ENCODE data around the gene ATP8B4.

The ATP8B4 gene

DNA sequence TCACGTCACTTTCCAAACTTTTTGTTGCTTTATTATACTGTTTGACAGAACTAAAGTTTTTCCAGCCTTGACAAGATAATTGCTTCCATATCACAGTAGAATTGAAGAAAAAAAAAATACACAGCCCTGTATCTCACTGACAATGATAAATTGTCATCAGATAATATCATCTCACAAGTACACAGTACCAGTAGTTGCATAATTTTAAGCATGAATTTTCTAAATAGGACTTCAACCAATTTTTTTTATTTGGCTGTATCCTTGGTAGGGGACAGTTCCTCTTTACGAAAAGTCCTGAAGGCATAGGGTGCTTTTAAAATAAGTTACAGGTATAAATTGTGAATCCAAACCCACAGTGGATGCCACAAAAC lies 230.7 kb downstream of the ATP8B4 start:
- DNase-seq, result no peak

DNA sequence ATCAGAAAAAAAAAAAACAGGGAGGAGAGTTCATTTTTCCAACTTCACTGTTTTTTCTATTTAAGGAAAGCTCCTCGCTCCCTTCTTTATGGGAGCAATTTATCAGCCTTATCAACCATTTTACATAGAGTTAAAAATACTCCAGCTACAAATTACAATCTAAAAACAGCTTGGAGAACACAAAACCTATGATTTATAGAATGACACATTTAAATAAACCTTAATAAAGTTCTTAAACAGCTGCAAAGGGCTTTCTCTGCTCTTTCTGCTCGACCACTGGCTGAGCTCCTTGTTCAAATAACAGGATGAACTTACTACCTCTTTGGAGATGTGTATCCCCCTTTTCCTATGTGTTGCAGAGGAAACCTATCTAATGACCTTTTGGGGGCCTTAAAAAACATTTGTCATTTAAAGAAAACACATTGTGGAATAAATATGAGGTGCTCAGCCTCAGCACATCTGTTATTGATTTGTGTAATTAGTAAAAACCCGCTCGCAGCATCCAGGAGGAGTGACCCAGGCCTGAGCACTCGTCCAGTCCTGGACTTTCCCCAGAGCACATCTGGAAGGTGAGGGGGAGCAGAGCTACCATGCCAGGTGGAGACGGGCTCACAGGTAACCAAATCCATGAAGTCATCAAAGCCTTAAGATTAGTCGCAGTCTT lies 231.2 kb downstream of the ATP8B4 start:
- DNase-seq, result no peak

DNA sequence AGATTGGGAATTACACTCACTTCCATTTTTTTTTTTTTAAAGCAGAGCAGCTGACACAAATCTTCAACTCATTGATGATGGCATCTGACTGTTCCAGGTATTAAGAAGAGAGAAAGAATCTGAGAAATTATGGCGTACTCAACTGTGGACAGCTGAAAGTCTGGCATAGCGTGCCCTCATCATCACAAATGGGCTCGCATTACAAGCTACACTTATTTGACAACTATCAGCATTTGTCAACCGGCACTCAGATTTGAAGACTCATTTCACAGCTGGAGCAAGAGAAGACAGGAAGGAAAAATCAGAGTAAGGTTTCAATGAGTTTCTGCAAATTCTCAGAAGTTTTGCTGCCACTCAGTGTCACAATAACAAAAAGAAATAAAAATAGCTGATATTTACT lies 235.9 kb downstream of the ATP8B4 start:
- no peak for DNase-seq

DNA sequence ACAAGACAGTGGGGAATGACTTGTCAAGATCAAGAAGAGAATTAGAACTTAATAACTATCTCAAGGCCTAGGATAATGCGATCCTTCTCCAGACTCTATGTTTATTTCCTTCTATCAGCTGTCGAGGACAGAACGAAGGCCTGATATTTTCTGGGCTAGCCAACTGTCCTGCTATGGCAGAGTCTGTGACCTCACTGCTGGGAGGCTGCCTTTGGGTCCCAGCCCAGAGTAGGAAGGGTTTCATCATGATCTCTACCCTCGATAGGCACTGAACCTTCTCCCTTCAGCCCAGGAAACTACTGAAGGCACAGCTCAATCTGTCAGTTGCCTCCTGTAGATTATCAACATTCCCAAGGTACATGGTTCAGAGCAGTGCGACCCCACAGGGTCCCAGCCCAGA lies 237.2 kb downstream of the ATP8B4 start:
- DNase-seq, result no peak

DNA sequence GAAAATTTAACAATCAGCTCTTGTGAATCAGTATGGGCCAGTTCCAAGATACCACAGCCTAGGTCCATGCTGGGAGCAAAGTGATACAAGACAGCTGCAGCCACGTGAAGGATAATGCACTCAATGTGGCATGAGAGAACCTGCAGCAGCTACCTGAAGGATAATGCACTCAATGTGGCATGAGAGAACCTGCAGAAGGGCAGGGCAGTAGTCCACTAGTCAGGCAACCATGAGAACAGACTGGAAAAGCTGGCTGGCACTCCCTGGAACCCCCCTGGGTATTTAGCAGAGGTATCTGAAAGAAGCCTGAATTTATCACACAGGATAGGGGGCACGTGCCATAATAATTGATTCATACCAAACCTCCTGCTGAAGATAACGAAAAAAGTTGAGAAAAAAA lies 237.6 kb downstream of the ATP8B4 start:
- no peak for DNase-seq

DNA sequence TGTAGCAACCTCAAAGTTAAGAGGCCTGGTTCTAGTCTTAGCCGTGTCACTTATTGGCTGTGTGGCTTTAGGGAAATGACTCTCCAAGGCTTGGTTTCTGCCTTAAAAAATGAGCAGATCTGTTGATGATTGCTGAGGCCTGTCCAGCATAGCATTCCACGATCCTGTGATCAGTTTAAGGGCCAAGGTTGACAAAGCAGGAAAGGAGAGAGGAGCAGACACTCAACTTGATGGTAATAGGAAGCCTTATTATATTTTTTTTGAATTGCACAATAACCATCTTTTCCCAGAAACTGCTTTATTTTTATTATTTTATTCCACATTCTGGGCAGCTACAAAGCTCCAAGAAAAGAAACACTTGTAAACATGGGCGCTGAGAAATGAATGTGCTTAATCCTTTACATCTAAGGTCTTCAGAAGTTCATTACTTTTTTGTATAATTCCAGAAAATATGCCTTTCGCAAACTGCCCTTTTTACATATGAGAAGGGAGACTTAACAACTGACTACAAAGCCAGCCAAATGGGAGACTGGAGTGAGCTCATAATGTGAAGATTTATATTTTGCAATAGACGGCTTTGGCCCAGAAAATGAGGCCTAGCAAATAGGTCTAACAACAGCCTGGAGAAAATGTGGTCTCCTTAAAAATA lies 241.0 kb downstream of the ATP8B4 start:
- no peak for DNase-seq

DNA sequence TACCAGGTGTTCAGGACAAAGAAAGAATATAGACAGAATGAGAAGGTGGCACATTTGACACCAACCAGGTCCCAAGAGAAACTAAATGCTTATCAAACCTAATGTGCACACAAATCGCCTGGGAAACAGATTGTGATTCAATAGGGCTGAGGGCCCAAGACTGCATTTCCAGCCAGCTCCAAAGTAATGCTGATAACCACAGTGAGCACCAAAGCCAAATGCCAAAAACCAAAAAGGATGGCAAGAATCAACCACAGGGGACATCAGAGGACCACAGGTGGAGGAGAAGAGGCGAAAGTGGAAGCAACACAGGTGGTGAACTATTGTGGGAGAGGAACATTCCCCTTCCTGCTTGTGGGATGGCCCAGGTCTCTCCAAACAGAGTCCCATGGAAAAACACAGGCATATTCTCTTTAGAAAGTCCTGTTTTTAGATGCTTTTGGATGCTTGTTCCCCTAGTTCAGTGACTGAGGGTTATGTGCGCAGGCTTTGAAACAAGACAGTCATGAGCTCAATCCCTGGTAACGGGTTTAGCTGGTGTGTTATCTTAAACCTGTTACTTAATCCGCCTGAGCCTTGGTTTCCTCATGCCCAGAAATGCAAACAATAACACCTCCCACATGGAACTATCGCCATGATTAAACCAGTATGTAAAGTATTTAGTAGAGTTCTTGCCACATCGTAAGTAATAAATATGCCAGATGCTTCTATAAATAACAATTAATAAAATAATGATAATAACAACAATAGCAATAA lies 241.7 kb downstream of the ATP8B4 start:
- no peak for DNase-seq

DNA sequence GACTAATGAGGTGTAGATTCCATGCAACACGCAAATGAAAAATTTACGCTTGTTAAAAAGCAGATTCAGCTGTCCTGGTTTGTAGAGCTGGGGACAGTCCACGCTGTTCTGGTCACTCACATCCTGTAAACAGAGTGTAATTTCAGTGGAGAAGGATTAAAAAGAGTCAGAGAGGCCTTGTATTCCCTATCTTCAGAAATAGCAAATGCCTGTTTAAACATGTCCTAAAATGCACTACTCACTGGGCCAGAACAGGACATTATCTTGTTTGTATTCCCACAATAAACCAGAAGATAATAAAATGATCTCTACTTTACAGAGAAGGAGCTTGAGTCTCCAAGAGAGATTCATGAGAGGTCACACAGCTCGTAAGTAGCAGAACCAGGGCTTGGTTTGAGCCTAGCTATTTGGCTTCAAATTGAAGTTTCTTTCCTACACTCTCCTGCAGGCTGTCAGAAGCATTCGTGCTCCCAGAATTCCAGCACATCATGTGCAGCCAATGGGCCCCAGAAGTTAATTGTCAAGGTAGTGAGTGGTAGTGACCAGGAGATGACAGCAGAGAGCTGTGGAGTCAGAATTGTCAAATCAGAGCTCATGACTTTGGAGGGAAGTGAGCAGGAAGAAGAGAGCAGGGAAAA lies 242.5 kb downstream of the ATP8B4 start:
- no peak for DNase-seq

DNA sequence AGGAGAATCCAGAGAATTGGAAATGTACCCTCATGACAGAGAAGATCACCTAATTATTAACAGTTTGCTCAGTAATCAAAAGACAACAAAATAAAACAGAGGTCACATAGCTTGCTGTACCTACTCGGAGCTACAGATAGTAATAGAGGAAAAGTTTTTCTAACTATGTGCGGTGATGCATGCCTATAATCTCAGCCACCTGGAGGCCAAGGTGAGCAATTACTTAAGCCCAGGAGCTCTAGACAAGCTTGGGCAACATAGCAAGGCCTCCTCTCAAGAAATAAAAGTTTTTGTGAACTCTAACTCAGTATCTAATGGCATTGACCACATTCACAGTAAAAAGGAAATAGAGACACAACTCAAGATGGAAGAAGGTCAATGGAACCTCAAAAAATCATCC lies 243.6 kb downstream of the ATP8B4 start:
- no peak for DNase-seq

DNA sequence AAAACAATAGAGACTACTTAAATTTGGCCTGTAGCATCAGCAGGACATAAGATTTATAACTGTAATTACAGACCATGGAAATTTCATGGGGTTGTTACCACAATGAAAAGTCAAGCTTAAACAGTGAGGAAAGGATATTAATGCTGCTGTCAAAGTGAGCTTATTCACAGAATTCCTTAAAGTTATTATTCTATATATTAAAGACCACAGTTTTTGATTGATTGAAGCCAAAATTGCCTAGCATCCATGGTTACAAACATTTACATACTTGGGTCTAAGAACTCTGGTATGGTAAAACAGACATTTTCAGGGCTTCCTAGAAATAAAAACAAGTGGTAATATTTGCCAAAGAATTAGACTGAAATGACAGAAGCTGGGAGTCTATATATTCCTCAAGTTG lies 248.6 kb downstream of the ATP8B4 start:
- DNase-seq, result no peak

DNA sequence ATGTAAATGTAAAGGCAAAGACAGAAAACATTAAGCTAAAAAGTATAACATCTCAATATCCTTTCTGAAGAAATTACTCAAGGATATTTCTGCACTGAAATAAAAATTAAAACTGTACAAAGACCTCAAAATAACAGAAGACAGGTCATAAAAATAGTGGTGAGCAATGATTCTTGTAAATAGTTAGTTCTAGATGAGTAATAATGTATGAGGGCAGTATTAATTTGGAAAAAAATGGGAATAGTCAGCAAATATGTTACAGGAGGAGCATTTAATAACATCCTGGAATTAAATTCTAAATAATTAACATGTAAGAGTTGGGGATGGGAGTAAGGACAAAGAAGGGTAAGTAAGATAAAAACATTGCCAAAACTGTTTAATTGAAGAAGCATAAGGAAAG lies 250.7 kb downstream of the ATP8B4 start:
- no peak for DNase-seq

DNA sequence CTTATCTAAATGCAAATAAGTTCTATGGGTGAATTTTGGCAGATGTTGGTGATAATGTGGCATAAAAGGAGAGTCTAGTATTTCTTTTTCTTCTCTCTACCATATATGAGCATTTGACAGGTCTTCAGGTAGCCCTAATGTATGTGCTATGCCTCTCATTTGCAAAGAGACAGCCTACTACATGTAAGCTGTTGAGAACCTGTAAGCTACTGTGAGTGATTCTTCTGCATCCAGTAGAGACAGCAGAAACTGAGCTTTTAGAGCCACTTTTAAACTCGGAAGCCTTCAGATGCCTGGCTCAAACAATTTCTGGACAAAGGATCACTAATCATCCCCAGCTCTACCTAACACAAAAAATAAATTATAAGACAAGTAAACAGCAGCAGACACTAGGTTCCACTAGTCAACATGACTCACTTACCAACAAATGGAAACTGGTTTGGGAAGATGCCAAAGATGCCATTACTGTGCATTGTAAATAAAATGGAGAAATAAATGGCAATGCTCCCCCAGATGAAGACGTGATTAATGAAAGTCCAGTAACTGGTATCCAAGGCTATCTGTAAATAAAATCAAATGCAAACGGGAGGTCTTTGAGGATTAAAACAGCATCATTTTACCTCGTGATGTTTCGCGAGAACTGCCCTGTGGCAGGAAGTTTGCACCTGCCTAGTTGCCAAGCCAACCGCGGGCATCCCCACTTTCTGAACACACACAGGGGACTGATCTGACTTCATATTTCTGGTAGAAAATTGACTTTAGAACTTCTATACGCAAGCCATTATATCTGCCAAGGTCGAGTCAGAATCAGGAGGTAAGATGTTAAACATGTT lies 252.9 kb downstream of the ATP8B4 start:
- no peak for DNase-seq

DNA sequence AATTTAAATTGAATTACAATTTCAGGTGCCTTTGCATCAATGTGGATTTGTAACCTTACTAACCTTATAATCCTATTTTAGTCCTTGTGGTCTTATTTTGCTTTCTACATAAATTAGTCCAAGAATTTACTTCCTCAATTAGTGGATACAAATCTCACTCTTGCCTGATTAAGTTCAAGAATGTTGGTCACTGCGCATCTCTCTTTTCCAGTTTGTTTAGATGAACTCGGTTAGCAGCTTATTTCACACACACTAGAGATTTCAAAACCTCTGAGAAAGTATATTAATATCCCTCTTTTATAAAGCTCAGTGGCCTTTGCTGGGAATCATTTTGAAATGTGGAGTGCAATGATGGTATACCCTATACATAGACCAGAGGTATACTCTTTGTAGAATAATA lies 254.8 kb downstream of the ATP8B4 start:
- no peak for DNase-seq

DNA sequence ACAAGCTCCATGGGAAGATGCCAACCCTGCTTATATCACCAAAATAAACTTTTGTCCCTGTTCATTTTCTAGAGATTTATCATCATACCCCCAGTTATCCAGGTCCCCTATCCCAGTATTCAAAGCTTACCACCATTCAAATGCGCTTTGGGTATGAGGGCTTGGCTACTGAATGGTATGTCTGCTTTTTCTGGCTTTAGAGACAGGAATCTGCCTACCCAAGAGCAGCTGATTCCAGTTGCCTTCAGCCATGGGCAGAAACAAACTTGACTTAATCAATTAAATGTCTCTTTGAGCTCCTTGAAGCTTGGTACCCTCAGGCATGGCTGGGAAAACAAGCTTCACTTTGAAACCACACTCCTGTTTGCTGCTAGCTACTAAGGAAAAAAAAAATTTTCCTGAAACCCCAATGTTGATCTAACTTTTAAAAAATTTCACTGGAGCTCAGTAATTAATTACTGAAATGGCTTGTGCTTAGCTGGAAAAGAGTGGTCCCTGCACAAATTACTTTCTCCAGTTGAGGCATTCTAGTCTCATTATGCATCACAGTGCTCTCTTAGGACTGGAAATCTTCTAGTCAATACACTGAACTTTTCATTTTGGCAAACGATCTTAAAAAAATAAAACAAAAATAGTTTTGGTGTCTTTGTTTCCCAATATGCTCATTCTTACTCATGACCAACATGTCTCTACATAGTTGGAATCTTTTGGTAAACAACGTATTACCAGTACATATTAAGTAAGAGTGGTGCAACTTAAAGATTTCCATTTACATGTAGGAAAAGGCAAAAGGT lies 255.4 kb downstream of the ATP8B4 start:
- no peak for DNase-seq

DNA sequence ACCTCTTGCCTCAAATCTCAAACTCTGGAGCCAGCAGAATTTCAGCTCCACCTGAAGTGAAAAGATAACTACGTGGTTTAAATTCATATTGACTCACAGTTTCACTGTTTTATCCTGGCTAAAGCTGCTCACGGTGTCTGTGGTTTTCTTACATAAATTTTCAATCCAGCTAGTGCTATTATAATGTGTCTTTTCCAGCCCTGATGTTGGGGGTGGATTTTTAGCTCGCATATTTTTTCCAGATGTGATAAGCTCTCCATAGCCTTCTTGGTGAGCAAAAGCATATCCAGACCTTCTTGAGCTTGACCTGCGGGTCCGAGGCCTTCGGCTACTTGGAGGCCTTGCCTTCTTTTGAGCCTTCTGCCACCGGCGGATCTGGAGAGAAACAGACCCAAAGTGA lies 258.9 kb downstream of the ATP8B4 start:
- DNase-seq, result no peak

DNA sequence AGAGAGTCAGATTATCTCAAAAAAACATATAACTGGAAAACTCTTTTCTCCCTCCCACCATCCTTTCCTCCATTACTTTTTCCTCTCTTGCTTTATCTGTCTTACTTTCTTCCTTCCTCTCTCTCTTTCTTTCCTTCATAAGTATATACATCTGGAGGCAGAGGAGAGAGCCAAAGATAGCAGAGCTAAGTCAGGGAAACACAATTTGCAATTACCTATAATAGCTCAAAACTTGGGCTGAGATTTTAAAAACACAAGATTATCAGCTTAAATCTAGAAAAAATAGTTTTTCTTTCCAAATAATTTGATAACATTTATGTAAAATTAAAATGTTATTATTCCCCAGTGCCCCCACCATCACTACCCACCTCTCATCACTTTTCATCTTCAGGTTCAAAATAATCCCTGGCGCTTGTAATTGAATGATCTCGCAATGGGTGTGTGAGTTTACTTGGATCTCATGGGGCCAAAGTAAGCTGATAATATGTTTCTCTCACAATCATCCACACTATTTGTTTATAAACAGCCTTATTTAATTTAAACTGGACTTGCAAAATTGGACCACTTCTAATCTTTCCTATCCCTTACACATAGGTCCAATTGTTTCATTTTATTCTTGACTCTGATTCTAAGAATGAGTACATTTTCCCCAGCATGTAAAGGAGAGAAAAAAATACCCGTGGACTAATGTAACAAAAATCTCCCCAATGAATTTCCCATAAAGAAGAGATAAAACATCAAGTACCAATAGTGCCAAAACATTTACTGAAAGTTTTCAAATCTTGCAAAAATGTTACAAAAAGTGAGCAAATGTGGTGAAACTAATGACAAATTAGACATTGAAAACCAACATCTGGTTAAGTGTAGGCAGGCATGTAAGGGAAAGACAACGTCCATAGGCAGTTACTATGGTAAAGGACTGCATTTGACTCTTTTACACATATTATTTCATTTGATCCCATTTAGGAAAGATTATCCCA lies 261.2 kb downstream of the ATP8B4 start:
- DNase-seq, result no peak

DNA sequence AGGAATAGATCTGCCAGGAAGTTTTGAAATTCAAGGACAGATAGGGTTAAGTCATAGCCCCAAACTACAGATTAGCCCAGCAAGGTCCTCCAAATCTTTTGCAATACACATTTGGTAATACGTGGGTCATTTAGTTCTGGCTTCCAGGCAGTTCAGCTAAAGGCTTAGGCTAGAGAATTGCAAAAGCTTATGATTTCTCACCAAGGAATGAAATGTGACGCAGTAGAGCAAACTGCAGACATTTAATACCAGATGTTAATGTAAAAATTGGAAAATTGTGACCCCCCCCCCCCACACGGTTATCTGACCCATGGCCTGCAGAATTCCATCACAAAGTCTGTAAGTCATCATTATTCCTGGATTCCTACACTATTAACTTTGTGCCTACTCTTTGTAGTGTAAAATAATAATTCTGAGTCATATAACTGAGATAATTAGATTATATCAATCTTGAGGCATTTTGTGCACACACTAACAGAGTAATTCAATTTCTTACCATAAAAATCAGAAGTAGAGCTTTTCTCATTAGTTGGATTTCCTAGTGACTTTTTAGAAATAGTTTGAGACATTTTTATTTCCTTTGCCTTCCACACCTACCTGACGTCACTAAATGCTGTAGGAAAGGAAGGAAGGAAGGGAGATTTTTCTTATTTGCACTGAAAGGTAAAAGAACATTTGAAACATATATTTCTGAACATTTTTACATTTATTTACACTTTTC lies 263.0 kb downstream of the ATP8B4 start:
- no peak for DNase-seq

DNA sequence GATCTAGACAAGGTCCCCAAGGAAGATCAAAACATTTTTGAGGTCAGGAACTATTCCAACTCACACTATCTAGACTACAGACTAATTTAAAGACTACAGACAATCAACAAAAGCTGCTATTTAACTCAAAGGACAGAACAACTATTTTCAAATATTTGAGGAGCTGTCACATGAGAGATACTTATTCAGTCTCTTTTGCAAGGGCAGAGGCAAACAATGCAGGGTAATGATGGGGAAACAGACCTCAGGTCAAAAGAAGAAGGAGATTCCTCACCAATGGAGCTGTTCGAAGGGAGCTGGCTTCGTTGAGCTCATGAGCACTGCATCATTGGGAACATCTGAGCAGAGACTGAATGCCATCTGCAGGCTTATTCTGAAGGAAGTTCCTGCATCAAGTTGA lies 266.3 kb downstream of the ATP8B4 start:
- no peak for DNase-seq

DNA sequence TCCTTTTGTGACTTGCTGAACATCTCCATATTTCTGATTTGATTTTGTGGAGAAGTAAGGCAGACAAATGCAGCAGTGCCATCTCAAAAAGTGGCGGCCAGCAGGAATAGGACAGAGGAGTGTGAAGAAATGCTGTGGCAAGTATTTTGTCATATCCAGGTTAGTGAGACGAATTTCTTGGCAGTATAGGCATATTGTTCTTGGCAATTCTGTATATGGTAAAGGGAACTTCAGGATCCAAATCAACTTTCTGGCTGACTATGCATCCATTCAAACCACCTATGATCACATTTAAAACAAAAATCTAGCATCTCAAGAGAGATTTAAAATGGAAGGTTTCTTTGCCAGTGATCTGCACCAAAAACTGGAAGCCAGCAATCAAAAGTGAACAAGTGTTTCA lies 270.2 kb downstream of the ATP8B4 start:
- DNase-seq, result no peak

DNA sequence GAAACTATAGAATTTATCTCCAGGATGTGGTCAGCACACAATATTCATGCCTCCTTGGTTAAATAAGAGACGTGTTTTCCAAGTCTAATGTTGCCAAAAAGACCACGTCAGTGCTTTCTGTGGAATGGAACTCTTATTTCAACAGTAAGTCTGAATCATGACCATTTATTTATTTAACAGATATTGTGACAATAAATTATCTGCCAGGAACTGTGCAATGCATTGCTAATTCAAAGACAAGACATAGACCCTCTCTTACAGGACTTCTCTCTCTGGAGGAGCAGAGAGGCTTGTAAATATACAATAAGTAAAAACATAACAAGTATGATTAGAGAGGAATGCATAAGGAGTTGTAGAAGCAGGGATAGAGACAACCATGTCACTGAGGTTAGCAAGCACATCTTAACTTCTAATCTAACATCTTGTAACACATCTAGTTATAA lies 270.7 kb downstream of the ATP8B4 start:
- DNase-seq, result no peak
